Measurements from ENCODE around the gene WNK2.

The WNK2 gene

DNA sequence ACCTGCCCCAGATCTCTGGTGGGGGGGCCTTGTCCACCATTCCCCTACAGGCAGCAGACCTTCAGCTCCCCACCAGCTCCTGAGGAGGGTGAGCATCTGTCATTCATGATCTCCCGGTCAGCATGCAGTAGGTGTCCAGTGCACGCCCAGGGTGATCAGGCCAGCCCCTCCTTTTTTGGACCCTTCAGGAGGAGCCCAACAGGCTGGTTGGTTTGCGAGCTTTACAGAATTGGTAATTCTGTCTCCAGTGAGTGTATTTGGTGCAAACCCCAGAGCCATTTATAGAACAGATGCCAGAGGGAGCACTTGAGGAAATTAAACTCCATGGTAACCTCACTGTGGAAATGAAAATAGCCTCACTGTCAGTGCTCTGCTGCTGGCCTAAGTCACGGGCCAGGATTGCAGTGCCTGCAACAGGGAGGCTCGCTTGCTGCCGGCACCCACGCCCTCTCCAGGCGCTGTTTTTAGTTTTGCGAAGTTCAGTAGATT is 23.4 kb downstream of the WNK2 start:
- H2AFZ ChIP-seq (ENCODE audit: low read depth): no peak overlapping the region
- H3K27me3 ChIP-seq (ENCODE audit: insufficient read depth, low read depth): no peaks in the 10 kb centered on the region
- H3K79me2 ChIP-seq (ENCODE audit: insufficient read depth, low read depth): no peaks in the 10 kb centered on the region
- H3K9ac ChIP-seq: no peak overlapping the region
- H3K4me3 ChIP-seq (IDR thresholded peaks at IDR 0.05; ENCODE audit: insufficient read depth, low read depth, low read length): no peak overlapping the region
- TF ChIP-seq, protein P1, sequence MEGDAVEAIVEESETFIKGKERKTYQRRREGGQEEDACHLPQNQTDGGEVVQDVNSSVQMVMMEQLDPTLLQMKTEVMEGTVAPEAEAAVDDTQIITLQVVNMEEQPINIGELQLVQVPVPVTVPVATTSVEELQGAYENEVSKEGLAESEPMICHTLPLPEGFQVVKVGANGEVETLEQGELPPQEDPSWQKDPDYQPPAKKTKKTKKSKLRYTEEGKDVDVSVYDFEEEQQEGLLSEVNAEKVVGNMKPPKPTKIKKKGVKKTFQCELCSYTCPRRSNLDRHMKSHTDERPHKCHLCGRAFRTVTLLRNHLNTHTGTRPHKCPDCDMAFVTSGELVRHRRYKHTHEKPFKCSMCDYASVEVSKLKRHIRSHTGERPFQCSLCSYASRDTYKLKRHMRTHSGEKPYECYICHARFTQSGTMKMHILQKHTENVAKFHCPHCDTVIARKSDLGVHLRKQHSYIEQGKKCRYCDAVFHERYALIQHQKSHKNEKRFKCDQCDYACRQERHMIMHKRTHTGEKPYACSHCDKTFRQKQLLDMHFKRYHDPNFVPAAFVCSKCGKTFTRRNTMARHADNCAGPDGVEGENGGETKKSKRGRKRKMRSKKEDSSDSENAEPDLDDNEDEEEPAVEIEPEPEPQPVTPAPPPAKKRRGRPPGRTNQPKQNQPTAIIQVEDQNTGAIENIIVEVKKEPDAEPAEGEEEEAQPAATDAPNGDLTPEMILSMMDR (conservative IDR thresholded peaks at IDR 0.05; ENCODE audit: low read depth, low read length): no peak
- H3K36me3 ChIP-seq (ENCODE audit: insufficient read depth): no peaks in the 10 kb centered on the region
- no peak overlapping the region for H3K4me2 ChIP-seq
- peaks cover 10% of the 10 kb centered on the region for H3K4me1 ChIP-seq (ENCODE audit: low read depth, poor library complexity, severe bottlenecking)
- no peaks in the 10 kb centered on the region for H4K20me1 ChIP-seq (ENCODE audit: insufficient read depth)
- no peak overlapping the region for H3K27ac ChIP-seq

GRCh38 chr9:93207860-93208734 is 24.2 kb downstream of the WNK2 start:
- no peaks in the 10 kb centered on the region for H3K79me2 ChIP-seq (ENCODE audit: insufficient read depth, low read depth)
- no peak overlapping the region for H2AFZ ChIP-seq (ENCODE audit: low read depth)
- H3K4me2 ChIP-seq: no peak overlapping the region
- H3K27me3 ChIP-seq (ENCODE audit: insufficient read depth, low read depth): no peaks in the 10 kb centered on the region
- H3K36me3 ChIP-seq (ENCODE audit: insufficient read depth): no peaks in the 10 kb centered on the region
- TF ChIP-seq, protein P1 (conservative IDR thresholded peaks at IDR 0.05; ENCODE audit: low read depth, low read length): no peak
- H3K4me1 ChIP-seq (ENCODE audit: low read depth, poor library complexity, severe bottlenecking): peaks cover 7% of the 10 kb centered on the region
- no peak overlapping the region for H3K4me3 ChIP-seq (IDR thresholded peaks at IDR 0.05; ENCODE audit: insufficient read depth, low read depth, low read length)
- H4K20me1 ChIP-seq (ENCODE audit: insufficient read depth): no peaks in the 10 kb centered on the region
- no peak overlapping the region for H3K9ac ChIP-seq
- no peak overlapping the region for H3K27ac ChIP-seq

GRCh38 chr9:93209097-93209496 is 25.2 kb downstream of the WNK2 start:
- Histone ChIP-seq H3K79me2 (ENCODE audit: insufficient read depth, low read depth) (no peaks in the 10 kb centered on the region), H3K36me3 (ENCODE audit: insufficient read depth) (no peaks in the 10 kb centered on the region), H4K20me1 (ENCODE audit: insufficient read depth) (no peaks in the 10 kb centered on the region), H3K4me3 (IDR thresholded peaks at IDR 0.05; ENCODE audit: insufficient read depth, low read depth, low read length) (no peak overlapping the region), H3K4me1 (ENCODE audit: low read depth, poor library complexity, severe bottlenecking) (peaks cover 7% of the 10 kb centered on the region), H3K4me2 (no peak overlapping the region), H3K27me3 (ENCODE audit: insufficient read depth, low read depth) (no peaks in the 10 kb centered on the region), H3K9ac (no peak overlapping the region), H3K27ac (no peak overlapping the region), H2AFZ (ENCODE audit: low read depth) (no peak overlapping the region)
- TF ChIP-seq, protein P1 (conservative IDR thresholded peaks at IDR 0.05; ENCODE audit: low read depth, low read length): no peak

- no peaks in the 10 kb centered on the region for H3K27me3 ChIP-seq (ENCODE audit: insufficient read depth, low read depth)
- H3K9ac ChIP-seq: no peak overlapping the region
- no peaks in the 10 kb centered on the region for H3K36me3 ChIP-seq (ENCODE audit: insufficient read depth)
- H4K20me1 ChIP-seq (ENCODE audit: insufficient read depth): no peaks in the 10 kb centered on the region
- H3K79me2 ChIP-seq (ENCODE audit: insufficient read depth, low read depth): no peaks in the 10 kb centered on the region
- H2AFZ ChIP-seq (ENCODE audit: low read depth): no peak overlapping the region
- H3K4me2 ChIP-seq: no peak overlapping the region
- peaks cover 2% of the 10 kb centered on the region for H3K4me1 ChIP-seq (ENCODE audit: low read depth, poor library complexity, severe bottlenecking)
- TF ChIP-seq, protein P1 (conservative IDR thresholded peaks at IDR 0.05; ENCODE audit: low read depth, low read length): no peak
- H3K4me3 ChIP-seq (IDR thresholded peaks at IDR 0.05; ENCODE audit: insufficient read depth, low read depth, low read length): no peak overlapping the region
- H3K27ac ChIP-seq: no peak overlapping the region
Observed at GRCh38 chr9:93209576-93210323, 25.8 kb downstream of the WNK2 start.

All from KMS-11 (cell line).